IMR-90 (cell line): ENCODE data around the gene CYTH1.

Experiments
- CEBPB ChIP-seq: IDR thresholded peaks from 2 replicates; pipeline ENCODE4 v1.6.1; 2012; ENCODE audit warnings: low read depth, low read length, improper control_type of control experiment
- FOS ChIP-seq: fragments of 150-350 bp; IDR thresholded peaks from 2 replicates; pipeline ENCODE4 v1.6.1; 2016; ENCODE audit warnings: low read depth, low read length
- MAFK ChIP-seq: IDR thresholded peaks from 2 replicates; pipeline ENCODE4 v1.6.1; 2012; ENCODE audit warnings: low read depth, low read length, improper control_type of control experiment
- MAZ ChIP-seq: IDR thresholded peaks from 2 replicates; pipeline ENCODE4 v1.6.1; 2012; ENCODE audit warnings: low read depth, mild to moderate bottlenecking, low read length, improper control_type of control experiment, moderate library complexity, borderline replicate concordance
- MXI1 ChIP-seq: IDR thresholded peaks from 2 replicates; pipeline ENCODE4 v1.6.1; 2012; ENCODE audit warnings: low read depth, mild to moderate bottlenecking, low read length, moderate library complexity, borderline replicate concordance
- POLR2A ChIP-seq: IDR thresholded peaks from 2 replicates; pipeline ENCODE4 v1.6.1; 2012; ENCODE audit warnings: mild to moderate bottlenecking, low read depth, low read length
- TF ChIP-seq, protein P1 (sequence below): conservative IDR thresholded peaks from 2 replicates; pipeline ENCODE4 v1.5.1; 2012; ENCODE audit warnings: mild to moderate bottlenecking, low read depth, low read length, improper control_type of control experiment

DNA sequence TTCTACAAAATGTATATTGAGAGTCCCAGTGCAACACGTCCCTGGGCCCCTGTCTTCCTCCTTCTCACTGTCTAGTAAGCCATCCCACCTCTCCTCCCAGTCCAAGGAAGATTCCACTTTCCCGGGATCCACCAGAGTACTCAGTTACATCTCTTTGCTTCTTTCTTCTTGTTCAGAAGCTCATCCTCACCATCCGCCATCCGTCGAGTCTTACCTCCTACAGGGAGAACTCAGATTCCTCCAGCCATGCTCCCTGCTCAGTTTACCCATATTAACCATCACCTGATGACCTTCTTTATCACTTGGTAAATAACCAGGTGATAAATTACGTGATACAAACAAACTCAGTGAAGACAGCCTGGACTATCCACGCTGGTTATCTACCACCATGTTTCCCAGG, 57.1 kb downstream of the CYTH1 start:
- TF ChIP-seq POLR2A (no peak), MAFK (no peak), CEBPB (no peak), MAZ (no peak), MXI1 (no peak), FOS (no peak)
- TF ChIP-seq, protein P1, sequence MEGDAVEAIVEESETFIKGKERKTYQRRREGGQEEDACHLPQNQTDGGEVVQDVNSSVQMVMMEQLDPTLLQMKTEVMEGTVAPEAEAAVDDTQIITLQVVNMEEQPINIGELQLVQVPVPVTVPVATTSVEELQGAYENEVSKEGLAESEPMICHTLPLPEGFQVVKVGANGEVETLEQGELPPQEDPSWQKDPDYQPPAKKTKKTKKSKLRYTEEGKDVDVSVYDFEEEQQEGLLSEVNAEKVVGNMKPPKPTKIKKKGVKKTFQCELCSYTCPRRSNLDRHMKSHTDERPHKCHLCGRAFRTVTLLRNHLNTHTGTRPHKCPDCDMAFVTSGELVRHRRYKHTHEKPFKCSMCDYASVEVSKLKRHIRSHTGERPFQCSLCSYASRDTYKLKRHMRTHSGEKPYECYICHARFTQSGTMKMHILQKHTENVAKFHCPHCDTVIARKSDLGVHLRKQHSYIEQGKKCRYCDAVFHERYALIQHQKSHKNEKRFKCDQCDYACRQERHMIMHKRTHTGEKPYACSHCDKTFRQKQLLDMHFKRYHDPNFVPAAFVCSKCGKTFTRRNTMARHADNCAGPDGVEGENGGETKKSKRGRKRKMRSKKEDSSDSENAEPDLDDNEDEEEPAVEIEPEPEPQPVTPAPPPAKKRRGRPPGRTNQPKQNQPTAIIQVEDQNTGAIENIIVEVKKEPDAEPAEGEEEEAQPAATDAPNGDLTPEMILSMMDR = no peak
